ENCODE results near the gene CDH15. TPM values are rescaled to one million over a fixed set of nuclear protein-coding genes. Genes with fewer than 3 reads are reported as not detected.

CDH15 gene
- total and polyA plus RNA-seq, 2 donors (not counting 1 experiment from before 2014, with no cell fraction given), result not detected

DNA sequence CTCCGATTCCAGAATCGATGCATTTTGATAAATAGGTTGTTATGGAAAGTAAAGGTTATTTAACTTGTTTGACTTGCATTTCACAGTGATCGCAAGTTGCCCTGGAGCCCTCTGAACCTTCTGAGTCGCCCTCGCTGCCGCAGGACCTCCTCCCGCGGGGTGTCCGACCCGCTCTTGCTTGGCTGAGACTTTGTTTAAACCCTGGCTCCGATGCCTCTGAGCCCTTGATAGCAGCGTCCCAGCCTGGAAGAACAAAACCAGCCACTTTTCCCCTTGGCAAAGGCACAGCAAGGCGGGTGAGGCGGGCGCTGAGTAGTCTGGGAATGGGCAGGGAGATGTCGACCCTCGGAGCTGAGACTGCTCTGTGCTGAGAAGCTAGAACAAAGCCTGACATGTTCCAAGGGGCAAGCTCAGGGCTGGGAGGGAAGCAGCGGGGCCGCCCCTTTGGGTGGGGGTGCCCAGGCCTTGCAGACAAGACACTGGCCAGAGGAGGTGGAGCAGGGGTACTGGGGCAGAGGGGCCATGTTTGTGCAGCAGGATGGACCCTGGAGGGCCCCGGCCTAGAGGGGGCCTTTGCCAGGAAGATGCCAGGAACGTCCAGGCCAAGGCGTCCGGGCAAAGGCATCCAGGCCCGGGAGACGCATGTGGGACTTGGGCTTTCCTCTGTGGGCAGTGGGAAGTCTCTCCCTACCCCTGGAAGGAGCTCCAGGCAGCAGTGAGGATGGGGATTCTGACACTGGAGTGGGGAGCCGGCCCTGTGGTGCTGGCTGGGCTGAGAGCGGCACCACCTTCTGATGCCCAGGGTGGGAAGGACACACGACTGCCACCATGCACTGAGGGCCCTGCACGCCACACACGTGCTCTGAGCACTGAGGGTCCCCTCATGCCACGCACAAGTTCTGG, 30.3 kb upstream of the CDH15 start:
- Histone ChIP-seq H3K36me3 (replicated peaks in 1 of 2; ENCODE audit: control extremely low read depth in 1 of 2, control insufficient read depth in 1 of 2, extremely low read depth in 1 of 2, insufficient read depth in 2 of 2, low read length in 1 of 2) (peaks cover 0 to 57% of the 10 kb centered on the region in 2 experiments), H3K9me3 (ENCODE audit: control extremely low read depth in 1 of 3, control insufficient read depth in 2 of 3, insufficient read depth in 1 of 3, low read length in 2 of 3) (no peaks in the 10 kb centered on the region), H3K9ac (ENCODE audit: low read length) (no peak overlapping the region), H3K4me3 (ENCODE audit: control extremely low read depth in 1 of 5, extremely low read depth in 1 of 5, insufficient read depth in 1 of 5, low read depth in 2 of 5, low read length in 4 of 5) (no peak overlapping the region), H4K20me1 (ENCODE audit: control insufficient read depth, insufficient read depth, low read length, poor library complexity, severe bottlenecking) (peaks cover 39% of the 10 kb centered on the region), H3K79me2 (ENCODE audit: control insufficient read depth, insufficient read depth, low read length) (peaks cover 8% of the 10 kb centered on the region), H2AFZ (ENCODE audit: insufficient read depth, low read depth, low read length, poor library complexity, severe bottlenecking) (no peak overlapping the region), H3K4me1 (ENCODE audit: control insufficient read depth in 2 of 2, insufficient read depth in 2 of 2, low read length in 2 of 2) (no peaks in the 10 kb centered on the region), H3K27ac (ENCODE audit: low read length in 2 of 2) (no peak overlapping the region), H3K4me2 (replicated peaks; ENCODE audit: low read depth, low read length, poor library complexity, severe bottlenecking) (no peak overlapping the region), H3K27me3 (replicated peaks in 1 of 4; ENCODE audit: control extremely low read depth in 1 of 4, control insufficient read depth in 3 of 4, insufficient read depth in 4 of 4, low read length in 3 of 4) (no peaks in the 10 kb centered on the region)
- no peak for TF ChIP-seq EZH2 (IDR thresholded peaks at IDR 0.05; ENCODE audit: borderline replicate concordance, insufficient read depth, low read depth, low read length, poor library complexity, severe bottlenecking)
- TF ChIP-seq, protein P1, sequence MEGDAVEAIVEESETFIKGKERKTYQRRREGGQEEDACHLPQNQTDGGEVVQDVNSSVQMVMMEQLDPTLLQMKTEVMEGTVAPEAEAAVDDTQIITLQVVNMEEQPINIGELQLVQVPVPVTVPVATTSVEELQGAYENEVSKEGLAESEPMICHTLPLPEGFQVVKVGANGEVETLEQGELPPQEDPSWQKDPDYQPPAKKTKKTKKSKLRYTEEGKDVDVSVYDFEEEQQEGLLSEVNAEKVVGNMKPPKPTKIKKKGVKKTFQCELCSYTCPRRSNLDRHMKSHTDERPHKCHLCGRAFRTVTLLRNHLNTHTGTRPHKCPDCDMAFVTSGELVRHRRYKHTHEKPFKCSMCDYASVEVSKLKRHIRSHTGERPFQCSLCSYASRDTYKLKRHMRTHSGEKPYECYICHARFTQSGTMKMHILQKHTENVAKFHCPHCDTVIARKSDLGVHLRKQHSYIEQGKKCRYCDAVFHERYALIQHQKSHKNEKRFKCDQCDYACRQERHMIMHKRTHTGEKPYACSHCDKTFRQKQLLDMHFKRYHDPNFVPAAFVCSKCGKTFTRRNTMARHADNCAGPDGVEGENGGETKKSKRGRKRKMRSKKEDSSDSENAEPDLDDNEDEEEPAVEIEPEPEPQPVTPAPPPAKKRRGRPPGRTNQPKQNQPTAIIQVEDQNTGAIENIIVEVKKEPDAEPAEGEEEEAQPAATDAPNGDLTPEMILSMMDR (IDR thresholded peaks at IDR 0.05), result no peak
- no peaks in the 10 kb centered on the region for H3K4me1 Mint-ChIP-seq
- intact Hi-C loops (cut with micrococcal nuclease), result no loop called here
- H3K27ac Mint-ChIP-seq, result no peak overlapping the region
- no peak for ATAC-seq (ENCODE audit: low read depth)
- ChIA-PET CTCF (interaction anchor here (0.5 kb wide), 1 partner anchor 335 kb away, joined by 3 read pairs; no protein-coding TSS in a partner anchor), POLR2A (no interaction called here)
- H3K4me3 Mint-ChIP-seq, result no peak overlapping the region
- no peak for DNase-seq
- no peaks in the 10 kb centered on the region for H3K9me3 Mint-ChIP-seq (ENCODE audit: insufficient read depth)
- H3K27me3 Mint-ChIP-seq, result no peaks in the 10 kb centered on the region
- 96% methylated on average over 31 of the region's 31 CpGs for WGBS (ENCODE audit: insufficient coverage)

DNA sequence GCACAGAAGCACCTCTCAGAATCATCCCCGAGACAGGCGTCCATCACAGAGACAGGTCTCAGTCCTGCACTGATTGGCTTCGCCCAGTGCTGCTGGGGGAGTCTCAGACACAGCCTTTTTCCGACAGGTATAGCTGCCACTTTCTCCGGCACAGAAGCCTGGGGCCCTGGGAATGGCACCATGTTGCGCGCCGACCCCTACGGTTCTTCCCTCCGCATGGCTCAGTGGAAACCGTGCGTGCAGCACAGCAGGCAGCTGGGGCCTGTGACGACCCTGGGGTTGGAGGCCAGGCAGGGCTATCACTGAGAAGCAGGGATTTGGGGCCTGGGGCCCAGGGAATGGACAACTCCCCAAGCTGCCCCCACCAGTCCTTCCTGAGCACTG, 29.7 kb upstream of the CDH15 start:
- ChIA-PET POLR2A (no interaction called here), CTCF (no interaction called here)
- no peaks in the 10 kb centered on the region for H3K27me3 Mint-ChIP-seq
- DNase-seq (no peak), ATAC-seq (ENCODE audit: low read depth) (no peak)
- intact Hi-C loops (cut with micrococcal nuclease), result no loop called here
- 97% methylated on average over 13 of the region's 13 CpGs for WGBS (ENCODE audit: insufficient coverage)
- H3K4me1 Mint-ChIP-seq, result no peaks in the 10 kb centered on the region
- no peak overlapping the region for H3K27ac ChIP-seq (ENCODE audit: low read length in 2 of 2)
- no peak overlapping the region for H3K4me2 ChIP-seq (replicated peaks; ENCODE audit: low read depth, low read length, poor library complexity, severe bottlenecking)
- no peak overlapping the region for H3K4me3 ChIP-seq (ENCODE audit: control extremely low read depth in 1 of 5, extremely low read depth in 1 of 5, insufficient read depth in 1 of 5, low read depth in 2 of 5, low read length in 4 of 5)
- no peak overlapping the region for H3K27ac Mint-ChIP-seq
- H3K9ac ChIP-seq (ENCODE audit: low read length), result no peak overlapping the region
- peaks cover 33% of the 10 kb centered on the region for H4K20me1 ChIP-seq (ENCODE audit: control insufficient read depth, insufficient read depth, low read length, poor library complexity, severe bottlenecking)
- H3K27me3 ChIP-seq (replicated peaks in 1 of 4; ENCODE audit: control extremely low read depth in 1 of 4, control insufficient read depth in 3 of 4, insufficient read depth in 4 of 4, low read length in 3 of 4), result no peaks in the 10 kb centered on the region
- H3K9me3 Mint-ChIP-seq (ENCODE audit: insufficient read depth), result no peaks in the 10 kb centered on the region
- no peaks in the 10 kb centered on the region for H3K4me1 ChIP-seq (ENCODE audit: control insufficient read depth in 2 of 2, insufficient read depth in 2 of 2, low read length in 2 of 2)
- no peaks in the 10 kb centered on the region for H3K9me3 ChIP-seq (ENCODE audit: control extremely low read depth in 1 of 3, control insufficient read depth in 2 of 3, insufficient read depth in 1 of 3, low read length in 2 of 3)
- peaks cover 4% of the 10 kb centered on the region for H3K79me2 ChIP-seq (ENCODE audit: control insufficient read depth, insufficient read depth, low read length)
- TF ChIP-seq EZH2 (IDR thresholded peaks at IDR 0.05; ENCODE audit: borderline replicate concordance, insufficient read depth, low read depth, low read length, poor library complexity, severe bottlenecking), result no peak
- TF ChIP-seq, protein P1 (IDR thresholded peaks at IDR 0.05), result no peak
- peaks cover 0 to 58% of the 10 kb centered on the region in 2 experiments for H3K36me3 ChIP-seq (replicated peaks in 1 of 2; ENCODE audit: control extremely low read depth in 1 of 2, control insufficient read depth in 1 of 2, extremely low read depth in 1 of 2, insufficient read depth in 2 of 2, low read length in 1 of 2)
- no peak overlapping the region for H3K4me3 Mint-ChIP-seq
- no peak overlapping the region for H2AFZ ChIP-seq (ENCODE audit: insufficient read depth, low read depth, low read length, poor library complexity, severe bottlenecking)
